ENCODE results near the gene TRAPPC3. TPM values are rescaled to one million over a fixed set of nuclear protein-coding genes. Genes with fewer than 3 reads are reported as not detected.

The TRAPPC3 gene
- total RNA-seq, 1 donor from 2014 or later = 69.7 TPM

GRCh38 chr1:36143424-36143823, 5.9 kb downstream of the TRAPPC3 start:
- Mint-ChIP-seq H3K4me3 (ENCODE audit: unreplicated experiment) (no peak overlapping the region), H3K36me3 (ENCODE audit: low read depth) (peaks cover 1% of the 10 kb centered on the region), H3K27me3 (ENCODE audit: low read depth) (no peaks in the 10 kb centered on the region), H3K4me1 (ENCODE audit: low read depth) (peaks cover 36% of the 10 kb centered on the region), H3K9me3 (ENCODE audit: low read depth) (no peaks in the 10 kb centered on the region), H3K27ac (ENCODE audit: unreplicated experiment) (no peak overlapping the region)
- DNase-seq (ENCODE audit: low spot score) = no peak
- TF ChIP-seq, protein P1, sequence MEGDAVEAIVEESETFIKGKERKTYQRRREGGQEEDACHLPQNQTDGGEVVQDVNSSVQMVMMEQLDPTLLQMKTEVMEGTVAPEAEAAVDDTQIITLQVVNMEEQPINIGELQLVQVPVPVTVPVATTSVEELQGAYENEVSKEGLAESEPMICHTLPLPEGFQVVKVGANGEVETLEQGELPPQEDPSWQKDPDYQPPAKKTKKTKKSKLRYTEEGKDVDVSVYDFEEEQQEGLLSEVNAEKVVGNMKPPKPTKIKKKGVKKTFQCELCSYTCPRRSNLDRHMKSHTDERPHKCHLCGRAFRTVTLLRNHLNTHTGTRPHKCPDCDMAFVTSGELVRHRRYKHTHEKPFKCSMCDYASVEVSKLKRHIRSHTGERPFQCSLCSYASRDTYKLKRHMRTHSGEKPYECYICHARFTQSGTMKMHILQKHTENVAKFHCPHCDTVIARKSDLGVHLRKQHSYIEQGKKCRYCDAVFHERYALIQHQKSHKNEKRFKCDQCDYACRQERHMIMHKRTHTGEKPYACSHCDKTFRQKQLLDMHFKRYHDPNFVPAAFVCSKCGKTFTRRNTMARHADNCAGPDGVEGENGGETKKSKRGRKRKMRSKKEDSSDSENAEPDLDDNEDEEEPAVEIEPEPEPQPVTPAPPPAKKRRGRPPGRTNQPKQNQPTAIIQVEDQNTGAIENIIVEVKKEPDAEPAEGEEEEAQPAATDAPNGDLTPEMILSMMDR (IDR thresholded peaks at IDR 0.05) = no peak

DNA sequence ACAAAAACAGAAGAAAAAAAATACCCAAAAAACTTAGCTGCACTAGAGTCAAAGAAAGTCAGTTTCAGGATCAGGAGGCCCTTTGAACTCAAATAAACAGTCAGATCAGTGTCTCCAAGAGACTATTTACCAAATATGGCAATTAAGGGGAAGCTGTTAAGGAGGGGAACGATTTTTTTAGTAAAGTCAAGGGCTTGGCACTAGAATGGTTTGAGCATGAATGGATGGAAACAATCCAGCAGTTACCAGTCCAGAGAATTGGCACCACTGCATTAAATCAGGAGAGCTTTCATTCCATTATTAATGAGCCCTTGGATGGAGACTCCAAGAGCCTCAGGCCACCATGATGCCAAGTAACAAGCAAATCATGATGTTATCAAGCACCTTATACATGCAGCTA, 7.2 kb downstream of the TRAPPC3 start:
- DNase-seq (ENCODE audit: low spot score) = no peak
- Mint-ChIP-seq H3K9me3 (ENCODE audit: low read depth) (no peaks in the 10 kb centered on the region), H3K4me1 (ENCODE audit: low read depth) (peaks cover 32% of the 10 kb centered on the region), H3K27me3 (ENCODE audit: low read depth) (no peaks in the 10 kb centered on the region), H3K4me3 (ENCODE audit: unreplicated experiment) (no peak overlapping the region), H3K36me3 (ENCODE audit: low read depth) (peaks cover 6% of the 10 kb centered on the region), H3K27ac (ENCODE audit: unreplicated experiment) (peak overlapping the region; percentile 66)
- TF ChIP-seq, protein P1 (IDR thresholded peaks at IDR 0.05) = no peak

GRCh38 chr1:36139521-36139920, 9.8 kb downstream of the TRAPPC3 start:
- Mint-ChIP-seq H3K9me3 (ENCODE audit: low read depth) (no peaks in the 10 kb centered on the region), H3K27me3 (ENCODE audit: low read depth) (no peaks in the 10 kb centered on the region), H3K4me3 (ENCODE audit: unreplicated experiment) (no peak overlapping the region), H3K4me1 (ENCODE audit: low read depth) (peaks cover 55% of the 10 kb centered on the region), H3K27ac (ENCODE audit: unreplicated experiment) (no peak overlapping the region), H3K36me3 (ENCODE audit: low read depth) (peaks cover 6% of the 10 kb centered on the region)
- TF ChIP-seq, protein P1 (IDR thresholded peaks at IDR 0.05) = no peak
- DNase-seq (ENCODE audit: low spot score) = no peak

GRCh38 chr1:36137776-36138175, 11.5 kb downstream of the TRAPPC3 start:
- Mint-ChIP-seq H3K4me3 (ENCODE audit: unreplicated experiment) (no peak overlapping the region), H3K9me3 (ENCODE audit: low read depth) (no peaks in the 10 kb centered on the region), H3K27me3 (ENCODE audit: low read depth) (no peaks in the 10 kb centered on the region), H3K4me1 (ENCODE audit: low read depth) (peaks cover 67% of the 10 kb centered on the region), H3K36me3 (ENCODE audit: low read depth) (peaks cover 6% of the 10 kb centered on the region), H3K27ac (ENCODE audit: unreplicated experiment) (peak overlapping the region; percentile 90)
- TF ChIP-seq, protein P1 (IDR thresholded peaks at IDR 0.05) = no peak
- DNase-seq (ENCODE audit: low spot score) = no peak

DNA sequence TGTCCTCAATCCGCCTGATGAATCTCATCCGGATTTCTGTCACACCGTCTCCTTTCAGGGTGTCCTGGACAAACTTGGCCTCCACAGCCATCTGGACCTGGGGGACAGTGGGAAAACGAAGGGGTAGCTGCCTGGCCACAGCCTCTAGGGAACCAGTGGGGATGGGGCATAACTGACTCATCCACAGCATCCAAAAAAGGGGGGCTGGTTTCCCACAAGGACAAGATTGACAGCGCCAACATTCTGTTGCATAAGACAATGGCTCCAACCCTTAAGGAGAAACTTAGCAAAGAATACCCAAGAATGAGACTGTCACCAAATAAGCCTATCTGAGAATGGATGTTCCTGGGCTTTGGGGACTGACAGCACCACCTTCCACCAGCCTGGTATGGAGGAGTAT, 12.1 kb downstream of the TRAPPC3 start:
- Mint-ChIP-seq H3K9me3 (ENCODE audit: low read depth) (no peaks in the 10 kb centered on the region), H3K4me3 (ENCODE audit: unreplicated experiment) (no peak overlapping the region), H3K36me3 (ENCODE audit: low read depth) (peaks cover 6% of the 10 kb centered on the region), H3K4me1 (ENCODE audit: low read depth) (peaks cover 66% of the 10 kb centered on the region), H3K27ac (ENCODE audit: unreplicated experiment) (peak overlapping the region; percentile 90), H3K27me3 (ENCODE audit: low read depth) (no peaks in the 10 kb centered on the region)
- TF ChIP-seq, protein P1 (IDR thresholded peaks at IDR 0.05) = no peak
- no peak for DNase-seq (ENCODE audit: low spot score)

Data from chondrocyte (in vitro differentiated cells).